Stomach (tissue), 19 donors: Measurements from ENCODE around the gene SF1. TPM values are rescaled to one million over a fixed set of nuclear protein-coding genes. Genes with fewer than 3 reads are reported as not detected.
A peak's percentile ranks its signal among the peaks of the same experiment; 100 is the strongest.

ENCODE experiments used
- DNase-seq, 2 donors: peaks; one replicate each; pipeline versions ENCODE4 v3.0.0 to v3.0.0-alpha.2; 2013 to 2019
- H3K27ac ChIP-seq, 5 donors: fragments of 200-600 bp in 4 of 5; sonication (generic) in 4 of 5; one replicate each; pipeline ENCODE4 v1.5.1; 2013 to 2019; ENCODE audit warnings: mild to moderate bottlenecking in 1 of 5, moderate library complexity in 1 of 5
- H3K27me3 ChIP-seq, 3 donors: fragments of 200-600 bp; sonication (generic); one replicate each; pipeline ENCODE4 v1.5.1; 2017 to 2019; ENCODE audit warnings: mixed run types in 1 of 3
- H3K36me3 ChIP-seq, 4 donors: fragments of 200-600 bp; sonication (generic); 1 replicate in 3 of 4; 2 replicates in 1 of 4; pipeline ENCODE4 v1.5.1; 2016 to 2019
- H3K4me1 ChIP-seq, 4 donors: fragments of 200-600 bp; sonication (generic); one replicate each; pipeline ENCODE4 v1.5.1; 2016 to 2019
- H3K4me3 ChIP-seq, 4 donors: fragments of 200-600 bp; sonication (generic) in 3 of 4; one replicate each; pipeline ENCODE4 v1.5.1; 2016 to 2019; ENCODE audit warnings: mild to moderate bottlenecking in 1 of 4
- H3K9me3 ChIP-seq, 4 donors: fragments of 200-600 bp; sonication (generic); one replicate each; pipeline ENCODE4 v1.5.1; 2016 to 2019
- EP300 ChIP-seq: sonication (generic); formaldehyde crosslinking; IDR thresholded peaks from one replicate; pipeline ENCODE4 v1.6.1; 2017; ENCODE audit warnings: antibody characterized with exemption
- POLR2A ChIP-seq, 4 donors: fragments of 450-650 bp; IDR thresholded peaks; one replicate each; pipeline ENCODE4 v1.6.1; 2016; ENCODE audit warnings: antibody characterized with exemption in 4 of 4, control low read depth in 2 of 4, mild to moderate bottlenecking in 1 of 4, moderate library complexity in 1 of 4
- POLR2AphosphoS5 ChIP-seq, 3 donors: sonication (generic); formaldehyde crosslinking; IDR thresholded peaks; one replicate each; pipeline ENCODE4 v1.6.1; 2016; ENCODE audit warnings: antibody characterized with exemption in 3 of 3
- WGBS, 5 donors: extraction: QIAGEN DNeasy Blood & Tissue Kit in 3 of 5; methylation state at CpG; one replicate each; pipeline versions ENCODE4 v1.1.5 to v1.1.7; 2013 to 2018; 5-methylcytosine and 5-hydroxymethylcytosine counted together
- intact Hi-C: fragments of 100-400 bp; cut with DNase I; formaldehyde crosslinking; loops from one replicate; pipeline ENCODE4 v1.15.1; 2023; ENCODE audit warnings: low total_unique reads
- long read RNA-seq, 10 donors: transcript quantifications; one replicate each; lab custom pipeline, GENCODE V29; 2026
- polyA plus RNA-seq, 3 donors: library from polyadenylated mRNA; stranded (reverse); fragments of 200-250 nt; gene quantifications; one replicate each; pipeline ENCODE4 v1.2.3, GENCODE V29; 2013
- total RNA-seq, 5 donors: library from RNA; depleted of rRNA; stranded (reverse); fragments of >200 nt; gene quantifications; one replicate each; pipeline versions ENCODE4 v1.1.0 to v1.2.3, GENCODE V29; 2014 to 2016
- TF ChIP-seq, protein P1 (sequence below), 7 experiments: fragments of 450-650 bp in 4 of 7; fragments of 200-600 bp in 3 of 7; sonication (generic) in 3 of 7; IDR thresholded peaks; one replicate each; pipeline ENCODE4 v1.5.1; 2016 to 2019; ENCODE audit warnings: antibody characterized with exemption in 7 of 7, control low read depth in 2 of 7, mild to moderate bottlenecking in 1 of 7
- donor health status: healthy with polysubstance abuse.
- donor health status: Bipolar disorder and iron deficiency.
- donor health status: healthy.

SF1 gene, protein sequence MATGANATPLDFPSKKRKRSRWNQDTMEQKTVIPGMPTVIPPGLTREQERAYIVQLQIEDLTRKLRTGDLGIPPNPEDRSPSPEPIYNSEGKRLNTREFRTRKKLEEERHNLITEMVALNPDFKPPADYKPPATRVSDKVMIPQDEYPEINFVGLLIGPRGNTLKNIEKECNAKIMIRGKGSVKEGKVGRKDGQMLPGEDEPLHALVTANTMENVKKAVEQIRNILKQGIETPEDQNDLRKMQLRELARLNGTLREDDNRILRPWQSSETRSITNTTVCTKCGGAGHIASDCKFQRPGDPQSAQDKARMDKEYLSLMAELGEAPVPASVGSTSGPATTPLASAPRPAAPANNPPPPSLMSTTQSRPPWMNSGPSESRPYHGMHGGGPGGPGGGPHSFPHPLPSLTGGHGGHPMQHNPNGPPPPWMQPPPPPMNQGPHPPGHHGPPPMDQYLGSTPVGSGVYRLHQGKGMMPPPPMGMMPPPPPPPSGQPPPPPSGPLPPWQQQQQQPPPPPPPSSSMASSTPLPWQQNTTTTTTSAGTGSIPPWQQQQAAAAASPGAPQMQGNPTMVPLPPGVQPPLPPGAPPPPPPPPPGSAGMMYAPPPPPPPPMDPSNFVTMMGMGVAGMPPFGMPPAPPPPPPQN
- total RNA-seq (100 to 1,000 TPM; 235 to 341 (median 279) TPM), polyA plus RNA-seq (10 to 100 TPM; 57.5 to 72.1 (median 63.4) TPM)
- long read RNA-seq, donor 1, partial matches to known transcripts = 5 of 18 reads
- long read RNA-seq, donor 1, other reads (novel, unspliced or antisense) = 0 of 18 reads
- long read RNA-seq, donor 2, transcript SF1-212 (2 exons, 983 nt) = major isoform, 11 of 49 reads
- long read RNA-seq, donor 2, transcript SF1-204 (13 exons, 3,470 nt) = minor isoform, 10 of 49 reads
- long read RNA-seq, donor 2, partial matches to known transcripts = 24 of 49 reads
- long read RNA-seq, donor 2, other reads (novel, unspliced or antisense) = 0 of 49 reads
- long read RNA-seq, donor 3, transcript SF1-212 (2 exons, 983 nt) = major isoform, 5 of 43 reads
- long read RNA-seq, donor 3, partial matches to known transcripts = 32 of 43 reads
- long read RNA-seq, donor 3, other reads (novel, unspliced or antisense) = 0 of 43 reads
- long read RNA-seq, donor 4, partial matches to known transcripts = 0 of 2 reads
- long read RNA-seq, donor 4, other reads (novel, unspliced or antisense) = 0 of 2 reads
- long read RNA-seq, donor 5, transcript SF1-212 (2 exons, 983 nt) = major isoform, 10 of 132 reads
- long read RNA-seq, donor 5, partial matches to known transcripts = 112 of 132 reads
- long read RNA-seq, donor 5, other reads (novel, unspliced or antisense) = 0 of 132 reads
- long read RNA-seq, donor 6, transcript SF1-212 (2 exons, 983 nt) = major isoform, 25 of 115 reads
- long read RNA-seq, donor 6, transcript SF1-201 (13 exons, 2,850 nt) = minor isoform, 5 of 115 reads
- long read RNA-seq, donor 6, transcript SF1-204 (13 exons, 3,470 nt) = minor isoform, 9 of 115 reads
- long read RNA-seq, donor 6, partial matches to known transcripts = 68 of 115 reads
- long read RNA-seq, donor 6, other reads (novel, unspliced or antisense) = 0 of 115 reads
- long read RNA-seq, donor 7, partial matches to known transcripts = 68 of 77 reads
- long read RNA-seq, donor 7, other reads (novel, unspliced or antisense) = 0 of 77 reads
- long read RNA-seq, donor 8, transcript SF1-212 (2 exons, 983 nt) = major isoform, 10 of 32 reads
- long read RNA-seq, donor 8, partial matches to known transcripts = 11 of 32 reads
- long read RNA-seq, donor 8, other reads (novel, unspliced or antisense) = 0 of 32 reads
- long read RNA-seq, donor 9, transcript SF1-212 (2 exons, 983 nt) = major isoform, 7 of 65 reads
- long read RNA-seq, donor 9, transcript SF1-214 (3 exons, 802 nt) = minor isoform, 5 of 65 reads
- long read RNA-seq, donor 9, transcript SF1-218 (4 exons, 584 nt) = minor isoform, 5 of 65 reads
- long read RNA-seq, donor 9, partial matches to known transcripts = 43 of 65 reads
- long read RNA-seq, donor 9, other reads (novel, unspliced or antisense) = 0 of 65 reads
- long read RNA-seq, donor 10, transcript SF1-212 (2 exons, 983 nt) = major isoform, 6 of 9 reads
- long read RNA-seq, donor 10, partial matches to known transcripts = 0 of 9 reads
- long read RNA-seq, donor 10, other reads (novel, unspliced or antisense) = 0 of 9 reads

- intact Hi-C loops = no loop called here
- Histone ChIP-seq H3K27ac (peak within 1 kb of the TSS; percentile 99 to 100 (median 100)), H3K27me3 (no peaks in the 10 kb centered on the region), H3K9me3 (no peaks in the 10 kb centered on the region), H3K36me3 (peaks cover 31 to 38% (median 32%) of the 10 kb centered on the region in 4 donors), H3K4me3 (peak within 1 kb of the TSS; percentile 93 to 99 (median 96)), H3K4me1 (peaks cover 27 to 46% (median 40%) of the 10 kb centered on the region in 4 donors)
- TF ChIP-seq EP300 = no peak
- TF ChIP-seq, protein P1, sequence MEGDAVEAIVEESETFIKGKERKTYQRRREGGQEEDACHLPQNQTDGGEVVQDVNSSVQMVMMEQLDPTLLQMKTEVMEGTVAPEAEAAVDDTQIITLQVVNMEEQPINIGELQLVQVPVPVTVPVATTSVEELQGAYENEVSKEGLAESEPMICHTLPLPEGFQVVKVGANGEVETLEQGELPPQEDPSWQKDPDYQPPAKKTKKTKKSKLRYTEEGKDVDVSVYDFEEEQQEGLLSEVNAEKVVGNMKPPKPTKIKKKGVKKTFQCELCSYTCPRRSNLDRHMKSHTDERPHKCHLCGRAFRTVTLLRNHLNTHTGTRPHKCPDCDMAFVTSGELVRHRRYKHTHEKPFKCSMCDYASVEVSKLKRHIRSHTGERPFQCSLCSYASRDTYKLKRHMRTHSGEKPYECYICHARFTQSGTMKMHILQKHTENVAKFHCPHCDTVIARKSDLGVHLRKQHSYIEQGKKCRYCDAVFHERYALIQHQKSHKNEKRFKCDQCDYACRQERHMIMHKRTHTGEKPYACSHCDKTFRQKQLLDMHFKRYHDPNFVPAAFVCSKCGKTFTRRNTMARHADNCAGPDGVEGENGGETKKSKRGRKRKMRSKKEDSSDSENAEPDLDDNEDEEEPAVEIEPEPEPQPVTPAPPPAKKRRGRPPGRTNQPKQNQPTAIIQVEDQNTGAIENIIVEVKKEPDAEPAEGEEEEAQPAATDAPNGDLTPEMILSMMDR (IDR thresholded peaks at IDR 0.05) = peak in 3 of 7 experiments; percentile 7 to 48 (median 8)
- TF ChIP-seq POLR2AphosphoS5 (IDR thresholded peaks at IDR 0.05) = peak; percentile 84 to 99 (median 98)
- TF ChIP-seq POLR2A (IDR thresholded peaks at IDR 0.05) = peak in 2 of 4 donors; percentile 89 to 92
- DNase-seq = peak; percentile 99 to 100
- 0 to 2% (median 0%) methylated on average over 56 to 80 of the region's 80 CpGs for whole genome bisulfite sequencing, 5 donors
Measured at GRCh38 chr11:64778473-64779298, at the start of gene SF1. TSS of gene SF1 (minus strand) at chr11:64778542. CDS start at chr11:64778392, 150 bp downstream.

GRCh38 chr11:64827451-64827839 lies 49.1 kb upstream of the SF1 start:
- intact Hi-C loops = no loop called here
- Histone ChIP-seq H3K36me3 (peaks cover 0 to 84% (median 79%) of the 10 kb centered on the region in 4 donors), H3K9me3 (no peaks in the 10 kb centered on the region), H3K27ac (no peak overlapping the region), H3K4me1 (no peaks in the 10 kb centered on the region), H3K4me3 (no peak overlapping the region), H3K27me3 (no peaks in the 10 kb centered on the region)
- WGBS, 5 donors = 88 to 98% (median 93%) methylated on average over 14 to 22 of the region's 22 CpGs
- no peak for TF ChIP-seq POLR2A (IDR thresholded peaks at IDR 0.05)
- TF ChIP-seq EP300 = no peak
- TF ChIP-seq, protein P1 (IDR thresholded peaks at IDR 0.05) = no peak
- TF ChIP-seq POLR2AphosphoS5 (IDR thresholded peaks at IDR 0.05) = no peak
- no peak for DNase-seq
